Liver (tissue), 3 donors: ENCODE results near the gene CHRNA7.

Source experiments
- ATF3 ChIP-seq: IDR thresholded peaks from 2 replicates; pipeline ENCODE4 v1.6.1; 2016; ENCODE audit warnings: antibody characterized with exemption
- CTCF ChIP-seq: fragments of 150-350 bp; IDR thresholded peaks from 2 replicates; pipeline ENCODE4 v1.5.1; 2017; ENCODE audit warnings: improper control_type of control experiment, low read depth, low read length; ENCODE audit not compliant: missing input control
- MAX ChIP-seq: IDR thresholded peaks from 2 replicates; pipeline ENCODE4 v1.6.1; 2016; ENCODE audit warnings: antibody characterized with exemption
- REST ChIP-seq: IDR thresholded peaks from 2 replicates; pipeline ENCODE4 v1.6.1; 2016; ENCODE audit warnings: antibody characterized with exemption, mild to moderate bottlenecking
- donor health status: healthy.
- donor health status: healthy.

GRCh38 chr15:32132859-32133258 is 102.5 kb downstream of the CHRNA7 start:
- TF ChIP-seq REST (no peak), CTCF (no peak), ATF3 (no peak), MAX (no peak)
